Duodenal mucosa (tissue), 2 donors: Measurements from ENCODE around the gene ENPP6.
"Not testable (repeated sequence)": the region's sequence is repeated elsewhere in the genome, so short reads cannot be mapped to it uniquely, and the experiment has no call there.

Experiments
- H3K27ac ChIP-seq: one replicate; pipeline ENCODE4 v1.7.0; 2013; ENCODE audit warnings: low read depth, low read length
- H3K27me3 ChIP-seq, 2 donors: one replicate each; pipeline ENCODE4 v1.7.0; 2013; ENCODE audit warnings: low read length in 2 of 2, control low read depth in 1 of 2; ENCODE audit not compliant: insufficient read depth in 2 of 2, control insufficient read depth in 1 of 2
- H3K36me3 ChIP-seq, 2 donors: one replicate each; pipeline ENCODE4 v1.7.0; 2013; ENCODE audit warnings: low read length in 2 of 2, control low read depth in 1 of 2; ENCODE audit not compliant: insufficient read depth in 2 of 2, control insufficient read depth in 1 of 2
- H3K4me1 ChIP-seq, 2 donors: one replicate each; pipeline ENCODE4 v1.7.0; 2013; ENCODE audit warnings: low read length in 2 of 2, control low read depth in 1 of 2; ENCODE audit not compliant: insufficient read depth in 2 of 2, control insufficient read depth in 1 of 2
- H3K4me3 ChIP-seq, 2 donors: one replicate each; pipeline ENCODE4 v1.7.0; 2013; ENCODE audit warnings: low read length in 2 of 2, low read depth in 1 of 2
- H3K9ac ChIP-seq, 2 donors: one replicate each; pipeline ENCODE4 v1.7.0; 2013; ENCODE audit warnings: low read length in 2 of 2, low read depth in 1 of 2
- H3K9me3 ChIP-seq, 2 donors: one replicate each; pipeline ENCODE4 v1.7.0; 2013; ENCODE audit warnings: low read length in 2 of 2, control low read depth in 1 of 2; ENCODE audit not compliant: control insufficient read depth in 1 of 2

The ENPP6 gene

DNA sequence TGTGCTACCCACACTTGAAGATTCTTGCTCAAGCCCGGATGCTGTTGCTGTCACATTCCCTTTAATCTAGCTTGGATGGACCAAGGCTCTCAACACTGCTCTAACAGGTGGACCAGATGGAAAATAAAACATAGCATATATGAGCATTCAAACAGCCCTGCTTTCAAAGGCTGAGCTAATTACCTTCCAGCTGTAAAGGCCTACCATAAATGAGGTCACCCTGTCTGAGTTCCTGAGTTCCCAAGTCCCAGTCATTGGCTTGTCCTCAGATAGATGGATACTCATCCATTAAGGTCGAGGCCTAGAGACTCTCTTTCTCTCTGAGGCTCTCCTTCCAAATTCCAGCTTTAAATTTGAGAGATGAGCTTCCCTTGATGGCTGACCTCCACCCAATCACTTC is 165.1 kb downstream of the ENPP6 start:
- H3K9me3 ChIP-seq, result no peaks in the 10 kb centered on the region
- no peaks in the 10 kb centered on the region for H3K36me3 ChIP-seq

GRCh38 chr4:184051262-184051661 is 166.4 kb downstream of the ENPP6 start:
- not testable (repeated sequence) for H3K9ac ChIP-seq, H3K4me3 ChIP-seq, H3K4me1 ChIP-seq, H3K27me3 ChIP-seq, H3K9me3 ChIP-seq, H3K36me3 ChIP-seq, H3K27ac ChIP-seq

More for the DNA sequence above, 165.1 kb downstream of the ENPP6 start:
- no peak overlapping the region for H3K9ac ChIP-seq
- no peaks in the 10 kb centered on the region for H3K27me3 ChIP-seq
- no peak overlapping the region for H3K4me3 ChIP-seq
- H3K4me1 ChIP-seq, result no peaks in the 10 kb centered on the region
- no peak overlapping the region for H3K27ac ChIP-seq

GRCh38 chr4:184046148-184046547 is 171.5 kb downstream of the ENPP6 start:
- Histone ChIP-seq H3K9me3 (peaks cover 3 to 10% of the 10 kb centered on the region in 2 donors), H3K4me1 (no peaks in the 10 kb centered on the region), H3K27ac (no peak overlapping the region), H3K27me3 (no peaks in the 10 kb centered on the region), H3K36me3 (no peaks in the 10 kb centered on the region), H3K4me3 (no peak overlapping the region), H3K9ac (no peak overlapping the region)

DNA sequence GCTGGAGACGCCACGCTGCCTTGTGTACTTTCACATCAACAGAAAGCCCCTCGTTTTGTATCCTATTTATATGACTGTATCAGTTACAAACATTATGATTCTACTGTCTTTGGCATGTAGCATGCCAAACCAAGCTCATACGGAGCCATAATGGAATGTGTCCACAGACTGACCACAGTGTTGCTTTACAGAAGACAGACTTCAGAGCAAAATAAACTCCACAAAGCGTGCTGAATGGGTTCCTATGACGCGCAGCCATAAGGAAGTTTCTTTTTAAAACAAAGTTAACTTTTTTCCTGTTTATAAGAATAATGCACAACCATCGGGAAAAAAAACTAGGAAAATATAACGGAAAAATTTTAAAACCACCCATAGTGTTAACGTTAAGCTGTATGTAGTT is 176.5 kb downstream of the ENPP6 start:
- peaks cover 3 to 9% of the 10 kb centered on the region in 2 donors for H3K9me3 ChIP-seq
- H3K27me3 ChIP-seq, result no peaks in the 10 kb centered on the region
- no peak overlapping the region for H3K4me3 ChIP-seq
- H3K36me3 ChIP-seq, result no peaks in the 10 kb centered on the region
- peaks cover 0 to 4% of the 10 kb centered on the region in 2 donors for H3K4me1 ChIP-seq
- no peak overlapping the region for H3K27ac ChIP-seq
- H3K9ac ChIP-seq, result no peak overlapping the region

GRCh38 chr4:184039963-184040383 is 177.7 kb downstream of the ENPP6 start:
- Histone ChIP-seq H3K4me1 (peaks cover 0 to 4% of the 10 kb centered on the region in 2 donors), H3K9me3 (peaks cover 0 to 1% of the 10 kb centered on the region in 2 donors), H3K4me3 (peak overlapping the region; percentile 11 to 12), H3K9ac (no peak overlapping the region), H3K27me3 (no peaks in the 10 kb centered on the region), H3K36me3 (no peaks in the 10 kb centered on the region), H3K27ac (no peak overlapping the region)
